Kidney glomerular epithelial cell (primary cell): Measurements from ENCODE around the gene LAMA3.

Experiments
- DNase-seq: peaks from one replicate; lab custom pipeline; 2025; lab: John Stamatoyannopoulos, UW

Gene LAMA3

GRCh38 chr18:23910032-23910431 lies 220.8 kb downstream of the LAMA3 start:
- DNase-seq: no peak

DNA sequence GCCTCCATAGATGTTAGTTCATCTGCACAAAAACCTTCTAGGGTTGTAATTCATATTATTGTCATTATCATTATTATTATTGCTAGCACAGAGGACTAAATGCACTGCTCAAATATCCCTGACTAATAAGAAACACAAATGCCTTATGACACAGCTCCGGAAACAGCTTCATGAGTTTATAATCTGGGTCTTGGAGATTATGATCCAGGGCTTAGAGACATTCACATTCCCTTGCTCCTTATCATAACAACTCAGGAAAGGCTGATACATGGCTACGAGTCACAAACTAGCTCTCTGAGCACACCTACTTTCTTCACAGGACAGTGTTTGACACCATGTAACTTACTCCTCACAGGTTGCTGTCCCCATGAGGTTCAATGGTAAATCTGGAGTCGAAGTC lies 223.1 kb downstream of the LAMA3 start:
- no peak for DNase-seq

- no peak for DNase-seq
These were observed 227.1 kb downstream of the LAMA3 start for GRCh38 chr18:23916338-23916737.

DNA sequence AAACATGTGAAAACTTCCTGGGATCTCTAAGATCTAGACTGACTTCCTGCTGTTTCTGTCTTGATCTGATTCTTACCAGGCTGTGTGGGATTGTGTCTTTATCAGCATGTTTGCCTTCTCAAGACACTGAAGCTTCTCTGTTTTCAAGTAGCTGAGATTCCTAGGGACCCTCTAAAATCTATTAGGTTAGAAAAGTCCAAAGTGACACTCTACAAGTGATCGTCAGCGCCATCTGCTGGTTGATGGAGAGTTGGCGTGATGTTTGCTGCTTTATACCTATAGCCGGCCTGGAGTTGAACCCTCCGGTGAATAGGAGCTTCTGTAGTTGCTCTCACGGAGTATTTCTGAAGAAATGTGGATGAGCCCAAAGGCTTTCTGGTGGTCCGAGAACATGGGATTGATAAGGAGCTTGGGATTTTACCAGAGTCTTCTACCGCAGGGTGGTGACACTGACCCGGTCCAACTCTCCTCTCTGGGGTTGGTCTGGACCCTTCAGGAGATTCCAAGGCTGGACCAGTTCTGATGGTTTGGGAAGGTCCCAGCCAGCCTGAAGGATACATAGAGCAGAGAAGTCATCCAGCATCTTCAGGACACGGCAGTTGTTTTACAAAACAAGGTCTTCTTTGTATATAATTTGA lies 229.3 kb downstream of the LAMA3 start:
- DNase-seq: peak; percentile 25

DNA sequence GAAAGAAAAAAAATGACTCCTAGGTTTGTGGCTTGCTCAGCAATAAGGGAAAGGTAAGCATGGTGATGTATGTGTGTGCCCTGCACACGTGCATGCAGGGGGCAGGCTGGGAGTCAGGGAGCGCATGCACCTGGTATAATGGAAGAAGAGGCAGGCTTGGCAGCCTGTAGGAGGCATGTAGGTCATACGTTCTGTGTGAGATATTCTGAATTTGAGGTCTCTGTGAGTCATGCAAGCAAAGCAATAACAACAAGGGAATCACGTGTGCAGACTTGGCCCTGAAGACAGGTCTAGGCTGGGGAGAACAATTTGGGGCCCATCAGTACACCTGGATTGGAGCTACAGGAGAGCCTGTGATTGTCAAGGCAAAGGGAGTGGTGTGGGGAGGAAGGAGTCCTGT lies 230.8 kb downstream of the LAMA3 start:
- DNase-seq: no peak

- no peak for DNase-seq
These were observed 232.5 kb downstream of the LAMA3 start for GRCh38 chr18:23921716-23922285.

DNA sequence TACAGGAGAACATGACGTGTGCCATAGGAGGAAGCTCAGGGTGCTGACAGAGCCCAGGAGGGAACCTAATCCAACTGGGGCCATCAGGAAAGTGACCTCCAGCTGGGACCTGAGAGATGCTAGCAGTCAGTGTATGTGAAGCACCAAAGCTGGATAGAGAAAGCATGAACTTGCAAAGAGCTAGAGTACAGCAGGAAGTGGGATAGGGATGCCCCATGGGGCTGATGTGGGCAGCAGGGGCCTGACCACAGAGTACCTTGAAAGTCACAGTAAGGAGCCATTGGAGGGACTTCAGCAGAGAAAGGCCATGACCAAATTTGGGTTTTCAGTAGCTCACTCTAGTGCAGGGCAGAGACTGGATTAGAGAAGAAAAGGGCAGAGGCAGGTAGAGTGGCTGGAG lies 233.7 kb downstream of the LAMA3 start:
- no peak for DNase-seq

DNA sequence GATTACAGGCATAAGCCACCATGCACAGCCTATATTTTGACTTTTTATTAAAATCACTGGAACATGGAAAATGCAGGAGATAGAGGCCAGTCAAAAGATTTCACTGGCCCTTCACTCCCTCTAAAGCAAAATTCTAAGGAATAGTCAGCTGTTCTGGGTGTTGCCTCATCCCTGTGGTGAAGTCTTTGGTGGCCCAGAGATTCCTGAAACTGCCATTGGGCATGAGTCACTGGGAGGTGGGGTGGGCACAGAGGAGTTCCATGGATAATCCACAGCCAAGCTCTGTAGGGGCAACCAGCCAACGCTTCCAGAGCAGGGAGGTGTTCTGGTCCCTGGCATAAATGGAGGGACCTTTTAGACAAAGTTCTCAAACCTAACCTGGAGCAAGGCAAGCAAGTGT lies 235.6 kb downstream of the LAMA3 start:
- DNase-seq: no peak

- DNase-seq: no peak
These were observed 237.3 kb downstream of the LAMA3 start for GRCh38 chr18:23926571-23926970.

DNA sequence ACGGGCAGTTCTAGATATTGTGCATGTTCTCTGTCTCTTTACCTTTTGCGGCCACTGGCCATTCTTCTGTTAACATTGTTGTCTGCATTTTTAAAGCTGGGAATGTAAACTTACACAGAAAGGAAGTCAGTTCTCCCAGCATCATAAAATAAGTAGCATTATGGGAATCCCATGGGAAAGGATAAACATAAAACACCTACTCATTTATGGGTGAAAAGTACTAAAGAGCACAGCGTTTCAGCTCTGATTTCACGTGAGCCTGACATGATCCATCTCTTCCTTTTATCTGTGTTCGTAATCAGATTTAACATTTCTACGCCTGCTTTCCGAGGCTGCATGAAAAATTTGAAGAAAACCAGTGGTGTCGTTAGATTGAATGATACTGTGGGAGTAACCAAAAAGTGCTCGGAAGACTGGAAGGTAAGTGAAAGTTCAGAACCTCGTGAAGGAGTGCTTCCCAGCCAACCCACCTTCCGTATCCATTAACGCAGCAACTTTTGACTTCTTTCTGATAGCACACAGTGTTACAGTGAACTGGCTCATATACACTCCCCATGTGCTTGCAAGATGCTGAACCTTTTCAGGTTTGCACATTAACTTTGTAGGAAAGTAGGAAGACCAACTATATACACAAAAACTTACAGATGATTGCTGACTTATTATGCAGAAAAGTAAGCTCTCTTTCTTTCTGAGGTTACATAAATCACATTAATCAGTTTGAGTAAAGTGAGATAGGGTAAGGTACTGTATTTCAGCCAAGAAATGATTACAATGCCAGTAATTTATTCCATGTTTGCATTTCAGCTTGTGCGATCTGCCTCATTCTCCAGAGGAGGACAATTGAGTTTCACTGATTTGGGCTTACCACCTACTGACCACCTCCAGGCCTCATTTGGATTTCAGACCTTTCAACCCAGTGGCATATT lies 238.8 kb downstream of the LAMA3 start:
- DNase-seq: no peak

- no peak for DNase-seq
These were observed 240.2 kb downstream of the LAMA3 start for GRCh38 chr18:23929362-23929930.

DNA sequence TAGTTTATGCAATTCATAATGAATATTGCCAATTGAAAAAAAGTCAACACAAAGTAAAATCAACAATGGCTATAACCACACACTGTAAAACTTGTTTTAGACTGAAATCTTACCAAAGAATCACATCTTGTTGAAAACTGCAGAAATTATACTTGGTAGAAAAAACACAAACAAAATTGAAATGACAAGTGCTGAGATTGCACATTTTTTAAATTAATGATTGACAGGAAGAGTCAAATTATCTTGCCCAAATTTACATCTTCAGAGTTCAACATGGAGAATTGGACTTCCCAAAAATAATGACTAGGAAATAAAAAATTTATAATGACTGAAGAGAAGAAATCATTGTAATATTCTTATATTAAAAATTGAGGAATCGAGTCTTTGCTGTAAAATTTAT lies 240.7 kb downstream of the LAMA3 start:
- no peak for DNase-seq

- no peak for DNase-seq
These were observed 243.3 kb downstream of the LAMA3 start for GRCh38 chr18:23932385-23933067.

GRCh38 chr18:23933407-23933806 lies 244.2 kb downstream of the LAMA3 start:
- peak; percentile 4 for DNase-seq

- no peak for DNase-seq
These were observed 245.0 kb downstream of the LAMA3 start for GRCh38 chr18:23934252-23934651.

DNA sequence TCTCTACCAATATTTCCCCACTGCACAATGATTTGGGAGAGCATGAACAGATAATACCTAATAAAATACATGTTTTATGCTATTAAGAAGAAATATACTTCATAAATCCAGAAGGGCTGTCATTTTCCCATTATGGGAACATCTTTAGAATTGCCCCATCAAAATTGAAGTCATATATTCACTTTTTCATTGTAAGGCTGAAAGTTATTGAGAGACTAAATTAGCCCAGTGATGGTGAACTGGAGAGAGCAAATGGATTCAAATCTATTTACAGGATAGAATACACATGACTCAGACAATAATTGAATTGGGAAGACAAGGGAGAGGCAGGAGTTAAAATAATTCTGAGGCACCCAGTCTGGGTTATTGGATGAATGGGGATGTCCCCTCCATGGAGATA lies 245.6 kb downstream of the LAMA3 start:
- DNase-seq: no peak

DNA sequence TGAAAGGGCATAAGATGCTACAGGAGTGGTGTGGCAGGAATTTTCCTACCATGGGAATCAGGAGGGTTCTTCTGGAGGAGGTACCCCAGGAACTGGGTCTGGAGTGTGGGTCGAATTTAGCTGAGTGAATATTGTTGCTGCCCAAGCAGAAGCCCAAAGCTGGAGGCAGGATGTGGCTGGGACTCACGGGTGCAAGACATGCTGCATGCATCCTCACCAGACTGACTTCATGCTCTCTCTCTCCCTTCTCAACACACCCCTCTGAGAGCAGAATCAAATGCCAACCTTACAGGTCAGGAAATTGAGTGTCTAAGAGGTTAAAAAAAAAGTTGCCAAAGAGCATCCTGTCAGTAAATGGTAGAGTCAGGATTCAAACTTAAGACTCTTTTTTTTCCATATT lies 246.6 kb downstream of the LAMA3 start:
- DNase-seq: no peak

DNA sequence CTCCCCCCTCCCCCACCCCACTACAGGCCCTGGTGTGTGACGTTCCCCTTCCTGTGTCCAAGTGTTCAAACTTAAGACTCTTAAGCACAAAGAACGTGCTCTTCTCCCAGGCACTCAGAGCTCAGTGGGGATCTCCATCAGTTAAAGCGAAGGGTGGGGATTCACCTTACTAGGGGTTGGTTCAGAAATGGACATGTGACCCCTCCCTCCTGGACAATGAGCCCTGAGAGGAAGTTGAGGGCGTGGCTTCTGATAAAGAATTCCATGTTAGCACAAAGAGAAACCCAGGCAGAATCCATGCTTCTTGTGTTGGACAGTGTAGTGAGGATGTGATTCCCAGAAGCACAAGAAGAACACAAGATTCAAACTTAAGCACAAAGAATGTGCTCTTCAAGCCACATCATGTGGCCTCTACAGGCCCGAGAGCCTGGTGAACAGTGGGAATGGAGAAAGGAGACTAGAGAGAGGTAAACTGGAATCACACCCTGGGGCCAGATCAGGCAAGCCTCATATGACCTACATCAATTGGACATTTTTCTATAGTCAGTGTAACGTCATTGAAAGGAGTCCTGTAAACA lies 247.2 kb downstream of the LAMA3 start:
- DNase-seq: no peak

DNA sequence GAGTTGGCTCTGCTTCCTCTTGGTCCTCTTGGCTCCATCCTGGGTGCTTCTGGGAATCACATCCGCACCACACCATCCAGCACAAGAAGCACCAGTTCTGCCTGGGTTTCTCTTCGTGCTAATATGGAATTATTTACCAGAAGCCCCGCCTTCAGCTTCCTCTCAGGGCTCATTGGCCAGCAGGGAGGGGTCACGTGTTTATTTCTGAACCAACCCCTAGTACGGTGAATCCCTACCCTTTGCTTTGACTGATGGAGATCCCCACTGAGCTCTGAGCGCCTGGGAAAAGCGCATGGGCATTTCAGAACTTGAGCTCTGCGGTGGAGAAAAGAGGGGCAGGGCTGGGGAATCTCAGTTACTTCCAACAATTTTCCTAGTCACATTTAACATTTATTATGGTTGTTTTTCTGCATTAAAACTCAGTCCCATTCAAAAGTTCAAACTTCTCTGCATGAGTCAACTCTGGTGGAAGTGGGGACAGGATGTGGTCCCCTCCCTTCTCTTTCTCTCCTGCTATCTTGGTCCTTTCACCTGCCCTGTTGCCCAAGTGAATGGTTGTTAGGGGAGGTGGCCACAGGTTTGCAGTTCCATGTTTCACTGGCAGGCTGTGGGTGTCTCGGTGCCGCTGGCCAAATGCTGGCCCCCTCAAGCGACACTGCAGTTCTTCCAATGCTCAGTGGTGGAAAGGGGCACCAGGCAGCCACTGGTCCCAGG lies 248.9 kb downstream of the LAMA3 start:
- DNase-seq: no peak

- no peak for DNase-seq
These were observed 249.7 kb downstream of the LAMA3 start for GRCh38 chr18:23938901-23939341.

DNA sequence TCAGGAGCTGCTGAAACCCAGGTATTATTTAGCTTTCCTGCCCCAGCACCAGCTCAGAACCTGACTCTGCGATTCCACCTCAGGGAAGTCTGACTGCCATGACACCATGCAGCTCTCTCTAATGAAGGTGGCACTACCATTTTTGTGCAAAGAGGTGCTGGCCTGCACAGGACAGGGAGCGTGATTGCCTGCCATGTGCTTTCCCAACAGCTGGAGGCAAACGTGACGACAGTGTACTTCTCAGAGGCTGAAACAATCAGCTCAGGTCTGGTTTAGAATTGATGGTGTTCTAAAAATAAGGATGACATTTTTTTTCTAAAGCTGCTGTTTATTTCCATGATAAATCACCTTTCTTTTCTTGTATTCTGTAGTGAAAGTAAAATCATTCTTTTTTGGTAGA lies 250.1 kb downstream of the LAMA3 start:
- no peak for DNase-seq
